Left forelimb (tissue), 1 donor: Measurements from ENCODE around the gene ACO1.

Experiments
- DNase-seq: peaks from one replicate; pipeline ENCODE4 v3.0.0-alpha.2; 2018; ENCODE audit warnings: low spot score

Gene ACO1

GRCh38 chr9:32490601-32491000 is 106.2 kb downstream of the ACO1 start:
- no peak for DNase-seq

- DNase-seq = no peak
These were observed 113.5 kb downstream of the ACO1 start for GRCh38 chr9:32497921-32498320.

GRCh38 chr9:32500768-32501167 is 116.3 kb downstream of the ACO1 start:
- DNase-seq = no peak

GRCh38 chr9:32501868-32502267 is 117.4 kb downstream of the ACO1 start:
- DNase-seq = no peak

GRCh38 chr9:32502464-32502863 is 118.0 kb downstream of the ACO1 start:
- no peak for DNase-seq

GRCh38 chr9:32503008-32503407 is 118.6 kb downstream of the ACO1 start:
- DNase-seq = no peak
